Fibroblast of pulmonary artery (primary cell): Measurements from ENCODE around the gene FA2H.

Experiments used
- DNase-seq: peaks from one replicate; pipeline ENCODE4 v3.0.0-alpha.2; 2010; ENCODE audit warnings: low read depth
- H3K4me3 ChIP-seq: replicated peaks from 2 replicates; pipeline ENCODE4 v1.5.1; 2011; ENCODE audit warnings: low read depth, mild to moderate bottlenecking, control low read depth, low read length, moderate library complexity
- TF ChIP-seq, protein P1 (sequence below): IDR thresholded peaks from 2 replicates; pipeline ENCODE4 v1.5.1; 2011; ENCODE audit warnings: mild to moderate bottlenecking, control low read depth, low read length, inconsistent platforms; ENCODE audit errors: missing control alignments

Gene FA2H

DNA sequence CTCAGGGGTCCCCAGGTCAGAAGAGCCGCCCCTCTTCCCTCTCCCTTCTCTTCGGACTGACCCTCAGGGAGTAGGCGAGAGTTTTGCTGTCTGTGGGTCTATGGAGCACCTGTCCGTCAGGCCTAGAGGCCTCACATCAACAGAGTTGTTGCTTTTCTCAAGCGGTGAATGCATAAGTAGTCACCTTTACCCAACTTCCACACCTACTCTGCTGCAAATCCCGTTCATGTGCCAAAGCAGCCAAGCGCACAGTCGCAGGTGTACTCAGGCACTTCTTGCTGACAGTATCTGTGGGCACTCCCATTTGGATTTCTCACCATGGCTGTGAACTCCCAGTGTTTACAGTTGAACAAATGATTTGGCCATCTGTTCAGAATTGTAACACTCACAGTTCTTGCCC is 4.0 kb upstream of the FA2H start:
- TF ChIP-seq, protein P1, sequence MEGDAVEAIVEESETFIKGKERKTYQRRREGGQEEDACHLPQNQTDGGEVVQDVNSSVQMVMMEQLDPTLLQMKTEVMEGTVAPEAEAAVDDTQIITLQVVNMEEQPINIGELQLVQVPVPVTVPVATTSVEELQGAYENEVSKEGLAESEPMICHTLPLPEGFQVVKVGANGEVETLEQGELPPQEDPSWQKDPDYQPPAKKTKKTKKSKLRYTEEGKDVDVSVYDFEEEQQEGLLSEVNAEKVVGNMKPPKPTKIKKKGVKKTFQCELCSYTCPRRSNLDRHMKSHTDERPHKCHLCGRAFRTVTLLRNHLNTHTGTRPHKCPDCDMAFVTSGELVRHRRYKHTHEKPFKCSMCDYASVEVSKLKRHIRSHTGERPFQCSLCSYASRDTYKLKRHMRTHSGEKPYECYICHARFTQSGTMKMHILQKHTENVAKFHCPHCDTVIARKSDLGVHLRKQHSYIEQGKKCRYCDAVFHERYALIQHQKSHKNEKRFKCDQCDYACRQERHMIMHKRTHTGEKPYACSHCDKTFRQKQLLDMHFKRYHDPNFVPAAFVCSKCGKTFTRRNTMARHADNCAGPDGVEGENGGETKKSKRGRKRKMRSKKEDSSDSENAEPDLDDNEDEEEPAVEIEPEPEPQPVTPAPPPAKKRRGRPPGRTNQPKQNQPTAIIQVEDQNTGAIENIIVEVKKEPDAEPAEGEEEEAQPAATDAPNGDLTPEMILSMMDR = no peak
- H3K4me3 ChIP-seq = no peak overlapping the region
- DNase-seq = no peak

DNA sequence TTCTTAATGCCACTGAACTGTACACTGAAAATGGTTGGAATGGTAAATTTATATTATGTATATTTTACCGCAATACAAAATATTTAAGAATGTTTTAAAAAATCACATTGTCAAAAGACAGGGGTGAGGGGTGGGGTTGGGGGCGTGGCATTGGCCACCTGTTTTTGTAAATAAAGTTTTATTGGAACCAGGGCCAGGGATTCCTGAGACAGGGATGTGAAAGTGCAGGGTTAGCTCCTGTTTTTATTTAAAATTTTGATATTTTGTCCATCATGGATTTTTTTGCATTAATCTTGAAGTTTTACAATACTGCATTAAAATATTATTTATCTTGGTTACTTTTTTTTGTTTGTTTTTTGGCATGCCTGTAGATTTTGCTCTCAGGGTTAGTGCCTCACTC is 2.3 kb upstream of the FA2H start:
- TF ChIP-seq, protein P1 = no peak
- DNase-seq = no peak
- H3K4me3 ChIP-seq = no peak overlapping the region

DNA sequence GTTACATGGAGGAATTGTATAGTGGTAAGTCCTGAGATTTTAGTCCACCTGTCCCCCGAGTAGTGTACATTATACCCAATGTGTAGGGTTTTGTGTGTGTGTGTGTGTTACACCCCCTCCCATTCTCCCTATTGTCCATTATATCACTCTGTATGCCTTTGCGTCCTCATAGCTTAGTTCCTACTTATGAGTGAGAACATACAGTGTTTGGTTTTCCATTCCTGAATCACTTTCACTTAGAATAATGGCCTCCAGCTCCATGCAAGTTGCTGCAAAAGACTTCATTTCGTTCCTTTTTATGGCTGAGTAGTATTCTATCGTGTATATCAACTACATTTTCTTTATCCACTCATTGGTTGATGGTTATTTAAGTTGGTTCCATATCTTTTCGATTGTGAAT is 635 bp upstream of the FA2H start:
- no peak for DNase-seq
- TF ChIP-seq, protein P1 = no peak
- no peak overlapping the region for H3K4me3 ChIP-seq

DNA sequence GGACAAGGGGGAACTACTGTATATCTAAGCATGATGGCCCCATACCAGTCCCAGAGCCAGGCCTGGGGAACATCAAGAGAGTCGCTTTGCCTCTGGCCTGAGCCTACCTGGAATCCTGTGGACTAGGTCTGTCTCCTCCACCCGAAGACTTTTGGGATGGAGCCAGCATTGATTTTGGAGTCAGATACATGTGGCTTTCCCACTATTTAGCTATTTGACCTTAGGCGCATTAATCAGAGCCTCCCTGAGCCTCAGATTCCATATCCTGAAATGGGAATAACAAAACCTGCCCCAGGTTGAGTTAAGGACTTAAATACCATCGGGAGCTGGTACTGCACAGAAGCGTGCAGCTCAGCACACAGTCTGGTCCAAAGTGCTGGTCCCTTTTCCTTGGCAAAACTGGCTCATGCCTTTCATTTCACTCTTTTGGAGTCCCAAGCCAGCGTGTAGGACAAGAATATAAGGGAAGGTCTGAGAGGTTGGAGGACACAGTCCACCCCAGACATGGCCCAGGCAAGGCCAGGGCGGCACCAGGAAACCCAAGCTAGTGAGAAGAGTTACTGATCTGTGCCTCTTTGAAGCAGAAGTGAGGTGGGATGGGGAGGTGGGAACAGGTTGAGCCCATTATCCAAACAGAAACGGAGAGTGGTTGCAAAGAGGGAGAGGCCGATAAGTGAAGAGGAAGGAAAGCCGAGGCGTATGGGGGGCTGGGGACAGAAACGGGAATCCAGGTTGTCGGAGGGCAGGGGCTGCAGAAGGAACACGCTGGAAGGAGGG is 986 bp downstream of the FA2H start:
- no peak for DNase-seq
- TF ChIP-seq, protein P1 = no peak

DNA sequence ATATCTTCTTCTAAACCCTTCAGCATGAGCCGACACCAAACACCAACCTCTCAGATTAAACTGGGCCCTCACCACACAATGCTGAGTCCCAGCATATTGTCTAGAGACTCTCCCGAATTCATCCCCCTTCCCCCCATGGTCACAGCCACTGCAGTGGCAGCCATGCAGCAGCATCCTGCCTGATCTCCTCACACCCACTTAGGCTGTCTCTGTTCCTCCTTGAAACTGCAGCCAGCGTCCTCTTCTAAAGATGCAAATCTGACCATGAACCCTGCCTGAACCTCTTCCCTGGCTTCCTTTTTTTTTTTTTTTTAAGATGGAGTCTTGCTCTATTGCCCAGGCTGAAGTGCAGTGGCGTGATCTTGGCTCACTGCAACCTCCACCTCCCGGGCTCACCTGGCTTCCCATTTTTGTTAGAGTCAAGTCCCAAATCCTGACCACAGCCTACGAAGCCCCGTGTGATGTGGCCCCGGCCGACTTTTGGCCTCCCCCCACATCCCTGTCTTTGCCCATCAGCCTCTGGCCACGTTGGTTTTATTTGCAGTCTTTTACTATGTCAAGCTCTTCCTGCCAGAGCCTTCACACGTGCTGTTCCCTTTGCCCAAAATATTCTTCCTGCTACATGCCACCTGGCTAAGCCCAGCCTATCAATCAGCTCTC is 2.8 kb downstream of the FA2H start:
- TF ChIP-seq, protein P1 = no peak
- DNase-seq = no peak
- no peak overlapping the region for H3K4me3 ChIP-seq

More for the DNA sequence above, 986 bp downstream of the FA2H start:
- no peak overlapping the region for H3K4me3 ChIP-seq

- no peak overlapping the region for H3K4me3 ChIP-seq
- no peak for DNase-seq
- TF ChIP-seq, protein P1 = no peak
Observed at GRCh38 chr16:74770831-74771526, 3.6 kb downstream of the FA2H start.
